ENCODE results near the gene RNF222. TPM values are rescaled to one million over a fixed set of nuclear protein-coding genes. Genes with fewer than 3 reads are reported as not detected.

The RNF222 gene
- total and polyA plus RNA-seq, 4 donors: not detected

DNA sequence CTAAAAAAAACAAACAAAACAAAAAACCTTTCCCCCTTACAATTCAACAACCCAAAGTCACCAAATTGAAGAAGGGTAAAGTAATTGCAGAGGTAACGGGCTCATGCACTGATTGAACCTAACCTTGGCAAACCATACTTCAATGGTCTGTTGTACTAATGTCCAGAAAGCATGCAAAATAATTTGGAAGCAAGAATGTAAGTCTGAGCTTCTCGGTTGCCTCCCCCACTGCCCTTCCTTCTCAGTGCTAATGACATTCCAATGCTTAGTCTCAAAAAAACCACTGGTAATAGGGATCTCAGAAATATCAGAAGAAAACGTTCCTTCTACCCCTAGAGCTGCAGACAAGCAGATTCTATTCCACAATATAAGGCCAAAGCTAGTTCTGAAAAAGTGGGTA lies 36.9 kb downstream of the RNF222 start:
- Histone ChIP-seq H3K9me3 (ENCODE audit: control insufficient read depth in 4 of 4, insufficient read depth in 3 of 4, low read length in 3 of 4) (no peaks in the 10 kb centered on the region), H3K4me3 (no peak overlapping the region), H3K9ac (ENCODE audit: insufficient read depth in 1 of 2, low read length in 2 of 2) (no peak overlapping the region), H3K27ac (ENCODE audit: low read depth in 1 of 2, low read length in 1 of 2) (peak overlapping the region in 1 of 2 donors; percentile 70), H3K36me3 (ENCODE audit: control insufficient read depth in 4 of 4, insufficient read depth in 4 of 4, low read length in 4 of 4) (peaks cover 0 to 3% (median 0%) of the 10 kb centered on the region in 4 donors), H3K4me1 (ENCODE audit: control insufficient read depth in 5 of 5, insufficient read depth in 5 of 5, low read length in 5 of 5) (peaks cover 0 to 15% (median 0%) of the 10 kb centered on the region in 5 donors), H3K27me3 (ENCODE audit: control insufficient read depth in 3 of 3, insufficient read depth in 3 of 3, low read length in 2 of 3) (no peaks in the 10 kb centered on the region)
- no peak for ATAC-seq (ENCODE audit: insufficient read depth, low FRiP score)
- DNase-seq: no peak
- WGBS, 2 donors: 49% methylated on average over 3 of the region's 3 CpGs
- no peak for TF ChIP-seq CTCF (IDR thresholded peaks at IDR 0.05; ENCODE audit: control extremely low read depth, extremely low read depth)

DNA sequence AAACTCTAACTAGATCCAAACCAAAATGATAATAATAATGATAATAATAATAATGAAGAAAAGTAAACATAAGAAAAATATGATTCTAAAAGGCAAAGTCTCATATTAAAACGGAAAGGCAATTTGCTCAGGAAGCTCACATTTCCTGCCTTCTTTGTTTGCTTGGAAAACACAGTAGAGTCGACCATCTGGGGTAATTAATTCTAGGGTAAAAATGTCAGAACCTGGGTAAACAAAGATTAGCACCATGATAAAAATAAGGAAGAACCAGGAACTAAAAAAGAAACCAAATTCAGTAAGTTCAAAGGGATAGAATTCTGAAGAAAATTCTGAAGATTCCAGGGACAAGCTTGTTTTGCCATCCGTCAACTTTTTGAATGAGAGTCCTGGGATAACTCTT lies 37.4 kb downstream of the RNF222 start:
- Histone ChIP-seq H3K9me3 (ENCODE audit: control insufficient read depth in 4 of 4, insufficient read depth in 3 of 4, low read length in 3 of 4) (no peaks in the 10 kb centered on the region), H3K27me3 (ENCODE audit: control insufficient read depth in 3 of 3, insufficient read depth in 3 of 3, low read length in 2 of 3) (no peaks in the 10 kb centered on the region), H3K4me1 (ENCODE audit: control insufficient read depth in 5 of 5, insufficient read depth in 5 of 5, low read length in 5 of 5) (peaks cover 0 to 15% (median 0%) of the 10 kb centered on the region in 5 donors), H3K9ac (ENCODE audit: insufficient read depth in 1 of 2, low read length in 2 of 2) (no peak overlapping the region), H3K4me3 (no peak overlapping the region), H3K27ac (ENCODE audit: low read depth in 1 of 2, low read length in 1 of 2) (no peak overlapping the region), H3K36me3 (ENCODE audit: control insufficient read depth in 4 of 4, insufficient read depth in 4 of 4, low read length in 4 of 4) (peaks cover 0 to 3% (median 0%) of the 10 kb centered on the region in 4 donors)
- DNase-seq (peak in 1 of 3 donors; percentile 37), ATAC-seq (ENCODE audit: insufficient read depth, low FRiP score) (no peak)
- TF ChIP-seq CTCF (IDR thresholded peaks at IDR 0.05; ENCODE audit: control extremely low read depth, extremely low read depth): no peak
- WGBS, 2 donors: 29 to 35% methylated on average over 3 of the region's 3 CpGs

- ATAC-seq (ENCODE audit: insufficient read depth, low FRiP score) (no peak), DNase-seq (peak in 2 of 3 donors; percentile 25 to 39)
- peak overlapping the region; percentile 62 to 72 for H3K27ac ChIP-seq (ENCODE audit: low read depth in 1 of 2, low read length in 1 of 2)
- WGBS, 2 donors: 52 to 62% methylated on average over 5 of the region's 5 CpGs
- H3K9me3 ChIP-seq (ENCODE audit: control insufficient read depth in 4 of 4, insufficient read depth in 3 of 4, low read length in 3 of 4): no peaks in the 10 kb centered on the region
- no peak overlapping the region for H3K4me3 ChIP-seq
- H3K4me1 ChIP-seq (ENCODE audit: control insufficient read depth in 5 of 5, insufficient read depth in 5 of 5, low read length in 5 of 5): peaks cover 0 to 12% (median 0%) of the 10 kb centered on the region in 5 donors
- H3K36me3 ChIP-seq (ENCODE audit: control insufficient read depth in 4 of 4, insufficient read depth in 4 of 4, low read length in 4 of 4): peaks cover 0 to 1% (median 0%) of the 10 kb centered on the region in 4 donors
- H3K9ac ChIP-seq (ENCODE audit: insufficient read depth in 1 of 2, low read length in 2 of 2): no peak overlapping the region
- no peak for TF ChIP-seq CTCF (IDR thresholded peaks at IDR 0.05; ENCODE audit: control extremely low read depth, extremely low read depth)
- H3K27me3 ChIP-seq (ENCODE audit: control insufficient read depth in 3 of 3, insufficient read depth in 3 of 3, low read length in 2 of 3): no peaks in the 10 kb centered on the region
These were observed 37.9 kb downstream of the RNF222 start for GRCh38 chr17:8359769-8360168.

- H3K27me3 ChIP-seq (ENCODE audit: control insufficient read depth in 3 of 3, insufficient read depth in 3 of 3, low read length in 2 of 3): no peaks in the 10 kb centered on the region
- H3K36me3 ChIP-seq (ENCODE audit: control insufficient read depth in 4 of 4, insufficient read depth in 4 of 4, low read length in 4 of 4): no peaks in the 10 kb centered on the region
- peaks cover 0 to 9% (median 0%) of the 10 kb centered on the region in 5 donors for H3K4me1 ChIP-seq (ENCODE audit: control insufficient read depth in 5 of 5, insufficient read depth in 5 of 5, low read length in 5 of 5)
- no peak for DNase-seq
- TF ChIP-seq CTCF (IDR thresholded peaks at IDR 0.05; ENCODE audit: control extremely low read depth, extremely low read depth): no peak
- H3K9me3 ChIP-seq (ENCODE audit: control insufficient read depth in 4 of 4, insufficient read depth in 3 of 4, low read length in 3 of 4): no peaks in the 10 kb centered on the region
- H3K27ac ChIP-seq (ENCODE audit: low read depth in 1 of 2, low read length in 1 of 2): no peak overlapping the region
- H3K4me3 ChIP-seq: no peak overlapping the region
- WGBS, 2 donors: 93 to 94% methylated on average over 3 of the region's 3 CpGs
- no peak overlapping the region for H3K9ac ChIP-seq (ENCODE audit: insufficient read depth in 1 of 2, low read length in 2 of 2)
- no peak for ATAC-seq (ENCODE audit: insufficient read depth, low FRiP score)
These were observed 39.7 kb downstream of the RNF222 start for GRCh38 chr17:8357910-8358309.

All from lung (tissue), 12 donors.